Activated gamma-delta T cell (primary cell): ENCODE data around the gene SEPTIN14.
"Not testable (repeated sequence)": the region's sequence is repeated elsewhere in the genome, so short reads cannot be mapped to it uniquely, and the experiment has no call there.

Source experiments
- DNase-seq: peaks from one replicate; lab custom pipeline; 2025; lab: John Stamatoyannopoulos, UW
- total RNA-seq, 2 donors: gene quantifications; one replicate each; lab custom pipeline; 2026; lab: John Stamatoyannopoulos, UW

SEPTIN14 gene
- total RNA-seq: 0 reads per million in 2 donors

DNA sequence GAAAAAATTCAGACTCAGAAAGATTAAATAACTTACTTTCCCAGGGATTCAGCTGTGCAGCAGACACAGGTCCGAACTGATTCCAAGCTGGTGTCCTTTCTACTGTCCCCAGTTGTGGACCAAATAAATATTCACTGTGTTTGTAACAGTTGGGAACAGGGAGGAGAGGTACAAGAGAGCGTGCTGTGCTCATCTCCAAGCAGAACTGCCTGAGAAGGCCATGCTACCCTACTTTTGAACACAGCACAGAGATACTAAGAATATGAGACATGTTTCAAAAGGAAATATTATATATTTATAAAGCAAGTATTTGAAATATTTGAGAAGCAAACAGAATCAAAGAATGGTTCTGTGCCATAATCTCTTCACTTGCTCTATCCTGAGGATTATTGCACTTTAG is at the start of gene SEPTIN14:
Gene SEPTIN14 (minus strand): TSS at position 101 of the 400 bp plus-strand sequence. CDS start 756 bp downstream, outside the sequence.
- not testable (repeated sequence) for DNase-seq

DNA sequence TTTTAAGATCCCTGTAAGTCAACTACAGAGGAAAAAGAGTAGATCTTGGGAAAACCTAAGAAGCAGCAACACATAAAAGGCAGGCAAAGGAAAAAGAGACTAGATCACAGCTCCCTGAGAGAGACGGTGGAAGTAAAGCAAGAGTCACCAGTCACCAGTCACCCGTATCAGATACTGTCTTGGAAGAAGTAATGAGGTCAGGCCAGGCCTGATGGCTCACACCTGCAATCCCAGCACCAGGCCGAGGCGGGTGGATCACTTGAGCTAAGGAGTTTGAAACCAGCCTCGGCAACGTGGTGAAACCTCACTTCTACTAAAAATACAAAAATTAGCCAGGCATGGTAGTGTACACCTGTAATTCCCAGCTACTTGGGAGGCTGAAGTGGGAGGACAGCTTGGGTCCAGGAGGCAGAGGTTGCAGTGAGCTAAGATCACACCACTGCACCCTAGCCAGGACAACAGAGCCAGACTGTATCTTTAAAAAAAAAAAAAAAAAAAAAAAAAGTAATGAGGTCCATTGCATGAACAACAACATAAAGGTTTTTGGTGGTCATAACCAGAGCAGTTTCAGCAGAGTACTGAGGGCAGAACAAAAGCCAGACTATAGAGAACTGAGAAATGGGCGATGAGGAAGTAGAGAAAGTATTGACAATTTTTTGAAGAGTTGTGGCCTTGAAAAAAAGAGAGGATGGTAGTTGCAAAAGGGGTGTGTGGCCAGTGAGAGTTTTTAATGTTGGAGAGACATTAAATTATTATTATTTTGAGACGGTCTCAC is 41.6 kb upstream of the SEPTIN14 start:
- DNase-seq: no peak

DNA sequence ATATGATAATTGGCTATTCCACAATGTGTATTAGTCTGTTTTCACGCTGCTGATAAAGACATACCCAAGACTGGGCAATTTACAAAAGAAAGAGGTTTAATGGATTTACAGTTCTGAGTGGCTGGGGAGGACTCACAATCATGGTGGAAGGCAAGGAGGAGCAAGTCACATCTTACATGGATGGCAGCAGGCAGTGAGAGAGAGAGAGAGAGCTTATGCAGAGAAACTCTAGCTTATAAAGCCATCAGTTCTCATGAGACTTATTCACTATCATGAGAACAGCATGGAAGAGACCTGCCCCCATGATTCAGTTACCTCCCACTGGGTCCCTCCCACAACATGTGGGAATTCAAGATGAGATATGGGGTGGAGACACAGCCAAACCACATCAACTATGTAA is 38.5 kb upstream of the SEPTIN14 start:
- DNase-seq: not testable (repeated sequence)

DNA sequence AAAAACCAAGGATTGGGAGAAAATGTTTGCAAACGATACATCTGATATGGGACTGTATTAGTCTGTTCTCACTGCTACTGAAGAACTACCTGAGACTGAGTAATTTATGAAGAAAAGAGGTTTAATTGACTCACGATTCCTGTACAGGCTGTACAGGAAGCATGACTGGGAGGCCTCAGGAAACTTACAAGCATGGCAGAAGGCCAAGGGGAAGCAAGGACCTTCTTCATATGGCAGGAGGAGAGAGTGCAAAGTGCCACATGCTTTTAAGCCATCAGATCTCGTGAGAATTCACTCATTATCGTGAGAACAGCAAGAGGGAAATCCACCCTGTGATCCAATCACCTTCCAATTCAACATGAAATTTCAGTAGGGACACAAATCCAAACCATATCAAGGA is 35.7 kb upstream of the SEPTIN14 start:
- DNase-seq: no peak

DNA sequence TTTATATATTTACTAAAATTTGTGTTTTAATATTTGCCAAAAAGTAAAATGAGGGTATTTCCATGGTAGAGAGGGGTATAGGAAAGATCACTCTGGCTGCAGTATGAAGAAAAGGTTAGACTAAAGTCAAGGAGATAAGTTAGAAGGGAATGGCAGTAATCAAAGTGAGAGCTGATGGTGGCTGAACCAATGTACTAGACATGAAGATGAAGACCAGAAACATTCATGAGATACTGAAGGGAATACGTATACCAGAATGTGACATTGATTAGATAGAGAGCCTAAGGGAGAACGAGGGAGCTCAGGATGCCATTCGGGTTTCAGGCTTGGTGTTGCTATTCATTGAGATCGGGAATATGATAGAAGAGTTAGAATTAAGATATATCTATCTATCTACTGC is 32.5 kb upstream of the SEPTIN14 start:
- no peak for DNase-seq

- no peak for DNase-seq
Measured at GRCh38 chr7:55893940-55894339, 31.4 kb upstream of the SEPTIN14 start.

GRCh38 chr7:55888378-55888777 is 25.8 kb upstream of the SEPTIN14 start:
- DNase-seq: not testable (repeated sequence)

GRCh38 chr7:55887821-55888247 is 25.3 kb upstream of the SEPTIN14 start:
- no peak for DNase-seq

DNA sequence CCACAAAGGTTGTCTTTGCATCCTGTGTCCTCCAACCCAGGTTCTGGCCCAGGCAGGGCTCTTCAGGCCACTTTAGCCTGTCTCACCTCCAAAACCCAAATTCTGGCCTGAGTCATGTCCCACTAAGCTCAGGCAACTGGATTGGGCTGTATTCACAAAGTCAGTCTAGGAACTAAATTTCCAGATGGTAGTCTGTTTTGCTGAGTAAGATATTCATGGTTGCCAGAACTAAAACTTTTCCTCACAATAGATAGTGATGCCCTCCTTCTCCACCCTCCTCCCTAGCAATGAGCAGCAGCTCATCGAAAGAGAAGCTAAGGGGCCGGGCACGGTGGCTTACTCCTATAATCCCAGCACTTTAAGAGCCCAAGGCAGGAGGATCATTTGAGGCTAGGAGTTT is 21.8 kb upstream of the SEPTIN14 start:
- no peak for DNase-seq

GRCh38 chr7:55878691-55879090 is 16.1 kb upstream of the SEPTIN14 start:
- DNase-seq: no peak

DNA sequence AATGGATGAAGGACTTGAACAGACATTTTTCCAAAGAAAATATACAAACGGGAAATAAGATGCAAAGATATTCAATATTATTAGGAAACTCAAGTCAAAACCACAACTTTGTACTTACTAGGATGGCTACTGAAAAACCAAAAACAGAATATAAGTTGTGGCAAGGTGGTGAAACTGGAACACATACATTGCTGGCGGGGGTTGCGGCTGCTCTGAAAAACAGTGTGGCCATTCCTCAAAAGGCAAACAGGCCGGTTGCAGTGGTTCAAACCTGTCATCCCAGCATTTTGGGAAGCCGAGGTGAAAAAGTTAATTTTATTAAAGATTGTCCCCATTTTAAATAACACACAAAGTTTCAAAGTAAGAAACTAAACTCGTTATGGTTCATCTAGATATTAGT is 14.8 kb upstream of the SEPTIN14 start:
- DNase-seq: no peak

GRCh38 chr7:55873765-55874164 is 11.2 kb upstream of the SEPTIN14 start:
- no peak for DNase-seq

DNA sequence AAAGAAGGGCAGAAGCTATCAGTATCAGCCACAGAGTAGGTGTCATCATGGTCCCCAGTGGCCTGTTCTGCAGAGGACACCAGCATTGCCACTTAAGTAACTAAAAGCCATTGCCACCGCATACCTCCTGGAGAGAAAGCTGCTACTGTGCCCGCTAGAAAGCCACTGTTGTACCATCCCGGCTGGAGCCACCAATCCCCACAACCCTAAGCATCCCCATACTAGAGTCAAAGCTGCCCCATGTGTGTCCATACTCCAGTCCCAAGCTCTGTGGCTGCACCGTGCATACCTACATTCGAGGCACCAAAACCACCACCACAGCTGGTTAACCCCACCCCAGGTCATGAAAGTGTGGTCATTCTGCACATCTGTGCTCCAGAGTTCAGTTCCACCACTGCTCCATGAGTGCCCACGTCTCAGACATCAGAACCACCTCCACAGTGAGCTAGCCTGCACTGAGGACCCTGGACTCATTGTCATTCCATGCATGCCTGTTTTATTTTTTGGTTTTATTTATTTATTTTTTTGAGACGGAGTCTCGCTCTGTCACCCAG is 9.5 kb upstream of the SEPTIN14 start:
- no peak for DNase-seq

GRCh38 chr7:55868989-55869388 is 6.4 kb upstream of the SEPTIN14 start:
- DNase-seq: not testable (repeated sequence)

- DNase-seq: not testable (repeated sequence)
Measured at GRCh38 chr7:55845164-55845563, 17.4 kb downstream of the SEPTIN14 start.

- no peak for DNase-seq
Measured at GRCh38 chr7:55838595-55838994, 24.0 kb downstream of the SEPTIN14 start.

- no peak for DNase-seq
Measured at GRCh38 chr7:55827577-55827976, 35.0 kb downstream of the SEPTIN14 start.

DNA sequence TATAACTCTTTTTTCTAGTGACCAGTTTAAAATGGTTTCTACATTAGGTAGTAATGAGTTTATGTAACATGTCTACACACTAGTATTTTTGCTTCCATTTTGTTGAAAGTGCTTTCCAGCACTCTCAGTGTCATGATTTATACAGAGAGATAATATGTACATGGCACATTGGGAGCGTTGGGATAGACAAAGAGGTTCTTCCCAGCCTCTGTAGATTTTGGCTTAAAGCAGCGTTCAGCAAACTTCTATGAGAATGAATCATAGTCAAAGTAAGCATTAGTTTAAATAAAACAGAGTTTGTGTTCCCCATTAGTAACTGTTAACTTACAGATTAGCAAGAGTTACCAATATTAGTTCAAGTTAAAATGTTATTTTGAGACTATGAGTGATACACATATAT is 43.9 kb downstream of the SEPTIN14 start:
- DNase-seq: no peak

DNA sequence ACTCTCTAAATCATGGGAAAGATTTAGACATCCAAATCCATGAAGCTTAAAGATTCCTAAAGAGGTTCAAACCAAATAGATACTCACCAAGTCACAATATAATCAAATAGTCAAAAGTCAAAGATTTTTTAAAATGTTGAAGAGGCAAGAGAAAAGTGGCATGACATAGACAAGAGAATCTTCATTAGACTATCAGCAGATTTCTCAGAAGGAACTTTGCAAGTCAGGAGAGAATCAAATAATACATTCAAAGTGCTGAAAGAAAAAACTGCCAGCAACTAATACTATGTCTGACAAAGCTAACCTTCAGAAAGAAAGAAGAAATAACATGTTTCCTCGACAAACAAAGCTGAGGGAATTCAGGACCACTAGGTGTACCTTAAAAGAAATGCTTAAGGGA is 65.3 kb downstream of the SEPTIN14 start:
- DNase-seq: not testable (repeated sequence)

- no peak for DNase-seq
Measured at GRCh38 chr7:55794527-55794926, 68.0 kb downstream of the SEPTIN14 start.

DNA sequence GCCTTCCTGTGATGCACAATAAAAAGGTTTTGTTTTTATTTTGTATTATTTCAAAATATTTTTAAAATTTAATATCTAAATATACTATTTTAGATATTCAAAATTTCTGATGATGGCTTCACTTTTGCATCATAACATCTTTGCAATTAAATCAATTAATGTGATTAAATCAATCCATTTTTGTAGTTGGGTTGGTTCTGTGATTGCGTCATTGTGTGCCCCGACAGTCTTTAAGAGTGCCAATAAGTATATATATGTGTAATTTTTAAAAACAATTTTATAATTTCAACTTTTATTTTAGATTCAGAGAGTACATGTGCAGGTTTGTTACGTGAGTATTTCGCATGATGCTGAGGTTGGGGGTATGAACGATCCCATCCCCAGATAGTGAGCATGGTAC is 70.5 kb downstream of the SEPTIN14 start:
- no peak for DNase-seq

- no peak for DNase-seq
Measured at GRCh38 chr7:55787796-55788195, 74.8 kb downstream of the SEPTIN14 start.

DNA sequence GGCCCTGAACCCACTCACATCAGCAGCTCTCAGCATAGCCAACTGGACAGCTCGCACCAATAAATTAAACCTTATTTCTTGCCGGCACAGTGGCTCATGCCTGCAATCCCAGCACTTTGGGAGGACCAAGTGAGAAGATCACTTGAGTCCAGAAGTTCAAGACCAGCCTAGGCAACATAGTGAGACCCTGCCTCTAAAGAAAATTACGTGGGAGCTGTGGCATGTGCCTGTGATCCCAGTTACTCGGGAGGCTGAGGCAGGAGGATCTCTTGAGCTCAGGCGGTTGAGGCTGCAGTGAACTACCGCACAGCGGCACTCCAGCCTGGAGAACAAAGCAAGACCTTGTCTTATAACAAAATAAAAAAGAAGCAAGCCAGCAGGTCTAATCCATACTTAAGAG is 75.7 kb downstream of the SEPTIN14 start:
- no peak for DNase-seq

DNA sequence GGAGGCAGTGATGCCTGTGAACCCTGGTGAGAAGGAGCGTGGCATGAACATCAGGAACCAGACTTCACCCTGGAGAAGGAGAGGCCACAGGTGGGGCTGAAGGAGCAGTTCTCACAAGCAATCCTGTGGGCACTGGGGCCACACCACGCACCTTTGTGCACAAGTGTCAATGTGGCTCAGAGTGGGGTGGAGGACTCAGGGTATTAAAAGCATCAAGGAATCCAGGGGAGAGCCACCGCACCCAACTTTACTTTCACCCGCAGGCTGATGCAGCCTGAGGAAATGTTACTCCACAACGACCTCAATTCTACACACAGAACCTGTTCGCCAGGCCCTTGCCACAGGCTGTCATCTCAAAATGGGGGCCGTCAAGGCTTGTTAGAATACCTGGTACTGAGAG is 77.1 kb downstream of the SEPTIN14 start:
- not testable (repeated sequence) for DNase-seq
